GM12878 (cell line): ENCODE results near the gene CHRM1. TPM values are rescaled to one million over a fixed set of nuclear protein-coding genes. Genes with fewer than 3 reads are reported as not detected.

ENCODE experiments used
- ATAC-seq: fragments of 200-7000 bp; cut with Tn5 transposase; 3 replicates; pipeline ENCODE4 v1.9.1; 2020; ENCODE audit warnings: mild to moderate bottlenecking, moderate library complexity
- BruUV-seq: library from RNA; stranded (reverse); fragments of 400-500 nt; replicated peaks from 2 replicates; lab custom pipeline; 2021; lab: Mats Ljungman, UMichigan
- CTCF ChIA-PET: fragments of 300-600 bp; sonication (Branson Sonifier 250); formaldehyde crosslinking; extraction: SDS; loops from one replicate; lab custom pipeline; 2021; ENCODE audit warnings: inconsistent platforms; lab: Yijun Ruan, JAX
- POLR2A ChIA-PET: fragments of 350-600 bp; formaldehyde crosslinking; extraction: SDS; loops from one replicate; lab custom pipeline; 2021; ENCODE audit warnings: inconsistent platforms; lab: Charles Lee
- RAD21 ChIA-PET: fragments of 300-600 bp; sonication (Branson Sonifier 250); formaldehyde crosslinking; loops from one replicate; lab custom pipeline; 2023; ENCODE audit warnings: antibody characterized with exemption; ENCODE audit not compliant: unreplicated experiment; lab: Charles Lee
- SMC1A ChIA-PET: fragments of 300-600 bp; sonication (Branson Sonifier 250); formaldehyde crosslinking; loops from one replicate; lab custom pipeline; 2023; ENCODE audit not compliant: unreplicated experiment, uncharacterized antibody; lab: Charles Lee
- DNase-seq: peaks from one replicate; pipeline ENCODE4 v3.0.0-alpha.2; 2011; ENCODE audit warnings: low read depth, low spot score
- FAIRE-seq: peaks from 3 replicates; lab custom pipeline; 2011; peaks lifted over from hg19 to GRCh38; lab: Jason Lieb, UNC
- H2AFZ ChIP-seq: 2 replicates; pipeline ENCODE4 v1.6.0; 2011; ENCODE audit warnings: low read depth, low read length, control low read depth; ENCODE audit not compliant: control insufficient read depth
- H3K27ac ChIP-seq: 2 replicates; pipeline ENCODE4 v1.5.1; 2011; ENCODE audit warnings: control low read depth; ENCODE audit not compliant: control insufficient read depth, insufficient read depth
- H3K27me3 ChIP-seq, 2 experiments: replicated peaks in 1 of 2; 2 replicates each; pipeline versions ENCODE4 v1.6.0 to v1.6.1; 2011; ENCODE audit warnings: low read length in 1 of 2; ENCODE audit not compliant: control insufficient read depth in 2 of 2, insufficient read depth in 2 of 2
- H3K36me3 ChIP-seq, 2 experiments: 2 replicates each; pipeline ENCODE4 v1.5.1; 2011; ENCODE audit warnings: low read length in 1 of 2; ENCODE audit not compliant: control insufficient read depth in 2 of 2, insufficient read depth in 2 of 2
- H3K4me1 ChIP-seq: 2 replicates; pipeline ENCODE4 v1.6.1; 2011; ENCODE audit warnings: mild to moderate bottlenecking, low read length, moderate library complexity, mixed read lengths; ENCODE audit not compliant: control insufficient read depth, insufficient read depth
- H3K4me2 ChIP-seq: 2 replicates; pipeline ENCODE4 v1.6.0; 2011; ENCODE audit warnings: control low read depth; ENCODE audit not compliant: control insufficient read depth, insufficient read depth
- H3K4me3 ChIP-seq: fragments of 200-600 bp; sonication (generic); 2 replicates; pipeline ENCODE4 v1.5.1; 2016
- H3K79me2 ChIP-seq: 2 replicates; pipeline ENCODE4 v1.6.0; 2011; ENCODE audit warnings: low read length; ENCODE audit not compliant: control insufficient read depth, insufficient read depth
- H3K9ac ChIP-seq: 2 replicates; pipeline ENCODE4 v1.8.0; 2011; ENCODE audit warnings: low read length, control low read depth, mixed read lengths; ENCODE audit not compliant: control insufficient read depth, insufficient read depth
- H3K9me3 ChIP-seq: replicated peaks from 3 replicates; pipeline ENCODE4 v1.5.1; 2011; ENCODE audit warnings: mild to moderate bottlenecking, low read length; ENCODE audit not compliant: control insufficient read depth, insufficient read depth
- H4K20me1 ChIP-seq: 2 replicates; pipeline ENCODE4 v1.6.0; 2011; ENCODE audit not compliant: control insufficient read depth, insufficient read depth
- BACH1 ChIP-seq: fragments of 450-650 bp; IDR thresholded peaks from 2 replicates; pipeline ENCODE4 v1.6.1; 2017; ENCODE audit warnings: mild to moderate bottlenecking, borderline replicate concordance
- BCLAF1 ChIP-seq: fragments of 450-650 bp; IDR thresholded peaks from 2 replicates; pipeline ENCODE4 v1.6.1; 2017; ENCODE audit warnings: antibody characterized with exemption, mild to moderate bottlenecking, moderate library complexity
- EGR1 ChIP-seq, 2 experiments: IDR thresholded peaks; 1 replicate in 1 of 2; 2 replicates in 1 of 2; pipeline ENCODE4 v1.6.1; 2011 to 2012; ENCODE audit warnings: low read depth in 2 of 2, low read length in 2 of 2, borderline replicate concordance in 1 of 2, mild to moderate bottlenecking in 1 of 2, moderate library complexity in 1 of 2
- FOS ChIP-seq: IDR thresholded peaks from 3 replicates; pipeline ENCODE4 v1.6.1; 2011; ENCODE audit warnings: borderline replicate concordance; ENCODE audit not compliant: insufficient read length; ENCODE audit errors: extremely low read depth
- MEF2B ChIP-seq: fragments of 450-650 bp; IDR thresholded peaks from 2 replicates; pipeline ENCODE4 v1.6.1; 2018; ENCODE audit warnings: mild to moderate bottlenecking, moderate library complexity; ENCODE audit not compliant: partially characterized antibody, poor library complexity, severe bottlenecking
- MTA3 ChIP-seq: IDR thresholded peaks from 2 replicates; pipeline ENCODE4 v1.6.1; 2012; ENCODE audit warnings: low read length, inconsistent platforms, borderline replicate concordance
- MYC ChIP-seq: IDR thresholded peaks from 2 replicates; pipeline ENCODE4 v1.6.1; 2011; ENCODE audit warnings: mild to moderate bottlenecking, low read length, moderate library complexity, inconsistent platforms; ENCODE audit not compliant: insufficient read depth, insufficient replicate concordance, insufficient read length, severe bottlenecking
- PBX3 ChIP-seq: IDR thresholded peaks from 2 replicates; pipeline ENCODE4 v1.6.1; 2011; ENCODE audit warnings: mild to moderate bottlenecking, low read depth, low read length, moderate library complexity; ENCODE audit not compliant: insufficient replicate concordance
- POLR2A ChIP-seq: IDR thresholded peaks from 2 replicates; pipeline ENCODE4 v1.6.1; 2011; ENCODE audit warnings: low read depth, mild to moderate bottlenecking, low read length
- POU2F2 ChIP-seq: IDR thresholded peaks from 3 replicates; pipeline ENCODE4 v1.6.1; 2011; ENCODE audit warnings: low read depth, mild to moderate bottlenecking, low read length, borderline replicate concordance
- SIX5 ChIP-seq: IDR thresholded peaks from 2 replicates; pipeline ENCODE4 v1.6.1; 2011; ENCODE audit warnings: mild to moderate bottlenecking, low read depth, low read length, moderate library complexity; ENCODE audit not compliant: severe bottlenecking
- SMAD5 ChIP-seq: IDR thresholded peaks from 2 replicates; pipeline ENCODE4 v1.6.1; 2016; ENCODE audit warnings: antibody characterized with exemption, low read depth
- WGBS: methylation state at CpG from one replicate; pipeline ENCODE4 v1.1.6; 2016; ENCODE audit warnings: low lambda C conversion rate; ENCODE audit not compliant: insufficient replicate concordance, insufficient coverage; ENCODE audit errors: missing lambda C conversion rate; 5-methylcytosine and 5-hydroxymethylcytosine counted together
- in situ Hi-C: fragments of 300-500 bp; cut with MboI; formaldehyde crosslinking; loops from 9 replicates; pipeline ENCODE4 v1.14.3; 2018; ENCODE audit warnings: mixed read lengths
- intact Hi-C: fragments of 100-400 bp; cut with micrococcal nuclease; formaldehyde crosslinking; loops from one replicate; pipeline ENCODE4 v1.14.2; 2022; ENCODE audit not compliant: unreplicated experiment
- polyA plus RNA-seq, 11 experiments: library from polyadenylated mRNA; depleted of rRNA in 4 of 11; unstranded in 6 of 11; stranded (reverse) in 5 of 11; fragments of >200 nt; fragmentation: Nextera tagmentation in 4 of 11; fragmentation: Illumina TruSeq in 1 of 11; extraction: Ambion mirVana in 4 of 11; extraction: Trizol in 1 of 11; gene quantifications; 1 replicate in 1 of 11; 2 replicates in 10 of 11; pipeline versions ENCODE4 v1.2.1 to v1.2.3, GENCODE V29; 2011 to 2016; ENCODE audit warnings: inconsistent platforms in 2 of 11, missing spikeins in 2 of 11, low read depth in 1 of 11
- total RNA-seq, 4 experiments: library from RNA; depleted of rRNA in 3 of 4; stranded (reverse); fragments of >200 nt in 3 of 4; fragmentation: Illumina TruSeq in 1 of 4; extraction: Trizol in 1 of 4; gene quantifications; 2 replicates each; pipeline versions ENCODE4 v1.2.1 to v1.2.3, GENCODE V29; 2013 to 2021
- TF ChIP-seq, protein P1 (sequence below): IDR thresholded peaks from 2 replicates; pipeline ENCODE4 v1.6.1; 2011; ENCODE audit warnings: borderline replicate concordance, low read depth, mild to moderate bottlenecking, moderate library complexity, low read length; ENCODE audit not compliant: insufficient read depth, poor library complexity, severe bottlenecking
- TF ChIP-seq, protein P2 (sequence below): fragments of 450-650 bp; IDR thresholded peaks from 2 replicates; pipeline ENCODE4 v1.6.1; 2017; ENCODE audit warnings: low read depth, mild to moderate bottlenecking, moderate library complexity

The CHRM1 gene
- total and polyA plus RNA-seq, 10 of the 15 experiments (the other 5 are each of a cell fraction or from before 2014, with no cell fraction given) = not detected

- WGBS = 82% methylated on average over 11 of the region's 11 CpGs
- RAD21 ChIA-PET = no interaction called here
- peaks cover 3% of the 10 kb centered on the region for H3K79me2 ChIP-seq
- H4K20me1 ChIP-seq = 0 out of 2 replicates have a peak, but pooled peaks cover 3% of the 10 kb centered on the region
- SMC1A ChIA-PET = no interaction called here
- CTCF ChIA-PET = no interaction called here
- no peak for FAIRE-seq
- no peak for DNase-seq
- no peaks in the 10 kb centered on the region for H3K4me1 ChIP-seq
- no peak overlapping the region for H2AFZ ChIP-seq
- no TSS peak for BruUV-seq
- intact Hi-C loops = no loop called here
- no peak overlapping the region for H3K9ac ChIP-seq
- no peak overlapping the region for H3K4me2 ChIP-seq
- H3K27me3 ChIP-seq = no peaks in the 10 kb centered on the region
- POLR2A ChIA-PET = no interaction called here
- peak; percentile 13 for ATAC-seq
- no peak overlapping the region for H3K27ac ChIP-seq
- H3K36me3 ChIP-seq = peaks cover 26 to 27% of the 10 kb centered on the region in 2 experiments
- H3K4me3 ChIP-seq = no peak overlapping the region
- no peaks in the 10 kb centered on the region for H3K9me3 ChIP-seq
- in situ Hi-C loops = no loop called here
- TF ChIP-seq MEF2B = no peak
- TF ChIP-seq POLR2A = peak; percentile 73
- no peak for TF ChIP-seq POU2F2
- TF ChIP-seq PBX3 = no peak
- peak; percentile 26 for TF ChIP-seq MTA3
- no peak for TF ChIP-seq MYC
- TF ChIP-seq, protein P1, sequence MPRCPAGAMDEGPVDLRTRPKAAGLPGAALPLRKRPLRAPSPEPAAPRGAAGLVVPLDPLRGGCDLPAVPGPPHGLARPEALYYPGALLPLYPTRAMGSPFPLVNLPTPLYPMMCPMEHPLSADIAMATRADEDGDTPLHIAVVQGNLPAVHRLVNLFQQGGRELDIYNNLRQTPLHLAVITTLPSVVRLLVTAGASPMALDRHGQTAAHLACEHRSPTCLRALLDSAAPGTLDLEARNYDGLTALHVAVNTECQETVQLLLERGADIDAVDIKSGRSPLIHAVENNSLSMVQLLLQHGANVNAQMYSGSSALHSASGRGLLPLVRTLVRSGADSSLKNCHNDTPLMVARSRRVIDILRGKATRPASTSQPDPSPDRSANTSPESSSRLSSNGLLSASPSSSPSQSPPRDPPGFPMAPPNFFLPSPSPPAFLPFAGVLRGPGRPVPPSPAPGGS = peak; percentile 47
- 0 out of 2 replicates have a peak, but pooled peaks have one; percentile 28 for TF ChIP-seq SMAD5
- no peak for TF ChIP-seq BCLAF1
- no peak for TF ChIP-seq SIX5
- TF ChIP-seq, protein P2, sequence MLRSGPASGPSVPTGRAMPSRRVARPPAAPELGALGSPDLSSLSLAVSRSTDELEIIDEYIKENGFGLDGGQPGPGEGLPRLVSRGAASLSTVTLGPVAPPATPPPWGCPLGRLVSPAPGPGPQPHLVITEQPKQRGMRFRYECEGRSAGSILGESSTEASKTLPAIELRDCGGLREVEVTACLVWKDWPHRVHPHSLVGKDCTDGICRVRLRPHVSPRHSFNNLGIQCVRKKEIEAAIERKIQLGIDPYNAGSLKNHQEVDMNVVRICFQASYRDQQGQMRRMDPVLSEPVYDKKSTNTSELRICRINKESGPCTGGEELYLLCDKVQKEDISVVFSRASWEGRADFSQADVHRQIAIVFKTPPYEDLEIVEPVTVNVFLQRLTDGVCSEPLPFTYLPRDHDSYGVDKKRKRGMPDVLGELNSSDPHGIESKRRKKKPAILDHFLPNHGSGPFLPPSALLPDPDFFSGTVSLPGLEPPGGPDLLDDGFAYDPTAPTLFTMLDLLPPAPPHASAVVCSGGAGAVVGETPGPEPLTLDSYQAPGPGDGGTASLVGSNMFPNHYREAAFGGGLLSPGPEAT = no peak
- peak; percentile 32; the same call in 1 of the 2 replicates for TF ChIP-seq BACH1
- TF ChIP-seq FOS = no peak
- no peak for TF ChIP-seq EGR1 (IDR thresholded peaks at IDR 0.05; ENCODE audit: borderline replicate concordance in 1 of 2, low read depth in 2 of 2, low read length in 2 of 2)
These were observed 31.4 kb downstream of the CHRM1 start for GRCh38 chr11:62889484-62890437.
